ENCODE data around the gene ZGPAT. TPM values are rescaled to one million over a fixed set of nuclear protein-coding genes. Genes with fewer than 3 reads are reported as not detected.

ZGPAT gene
- total and polyA plus RNA-seq, 2 donors (not counting 3 experiments of a cell fraction or from before 2014, with no cell fraction given): 23.1 to 29.3 TPM

DNA sequence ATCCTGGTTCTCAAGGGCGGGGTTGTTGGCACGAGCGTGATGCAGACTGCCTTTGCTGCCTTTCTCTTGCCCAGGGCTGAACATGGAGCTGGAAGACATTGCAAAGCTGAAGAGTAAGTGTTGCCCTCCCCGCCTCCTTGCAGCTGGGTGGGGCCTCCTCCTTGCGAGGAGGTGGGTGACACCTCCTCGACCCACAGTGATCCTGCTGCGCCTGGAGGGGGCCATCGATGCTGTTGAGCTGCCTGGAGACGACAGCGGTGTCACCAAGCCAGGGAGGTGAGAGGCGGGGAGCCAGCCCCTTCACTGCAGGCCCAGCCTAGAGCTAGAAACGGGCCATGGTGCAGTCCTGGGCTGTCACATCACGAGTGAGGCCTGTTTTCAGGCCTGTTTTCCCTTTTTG lies 29.8 kb upstream of the ZGPAT start:
- Histone ChIP-seq H3K9me1 (replicated peaks; ENCODE audit: control insufficient read depth, extremely low read depth, insufficient read depth, low read length) (no peaks in the 10 kb centered on the region), H4K20me1 (replicated peaks; ENCODE audit: control insufficient read depth, extremely low read depth, insufficient read depth, low read length) (no peaks in the 10 kb centered on the region), H3K9me3 (replicated peaks; ENCODE audit: control insufficient read depth, insufficient read depth, low read length) (no peaks in the 10 kb centered on the region), H3K27ac (ENCODE audit: insufficient read depth, low read depth, low read length) (no peak overlapping the region), H2AFZ (ENCODE audit: low read depth, low read length) (no peak overlapping the region), H3K27me3 (ENCODE audit: control insufficient read depth in 2 of 2, insufficient read depth in 2 of 2, low read length in 2 of 2) (no peaks in the 10 kb centered on the region), H3K4me3 (replicated peaks in 1 of 3; ENCODE audit: insufficient read depth in 1 of 3, low read depth in 1 of 3, low read length in 3 of 3) (no peak overlapping the region), H3K4me2 (ENCODE audit: insufficient read depth, low read length) (no peak overlapping the region), H3K79me2 (ENCODE audit: control insufficient read depth, insufficient read depth, low read length) (no peaks in the 10 kb centered on the region), H3K4me1 (ENCODE audit: control insufficient read depth, extremely low read depth, insufficient read depth, low read length) (peaks cover 21% of the 10 kb centered on the region), H3K36me3 (ENCODE audit: control insufficient read depth in 2 of 2, extremely low read depth in 1 of 2, insufficient read depth in 2 of 2, low read length in 2 of 2) (peaks cover 0 to 12% of the 10 kb centered on the region in 2 experiments), H3K9ac (replicated peaks; ENCODE audit: extremely low read depth, insufficient read depth, low read length) (no peak overlapping the region)
- DNase-seq (ENCODE audit: low read depth, low spot score) (no peak), FAIRE-seq (no peak)
- TF ChIP-seq, protein P1, sequence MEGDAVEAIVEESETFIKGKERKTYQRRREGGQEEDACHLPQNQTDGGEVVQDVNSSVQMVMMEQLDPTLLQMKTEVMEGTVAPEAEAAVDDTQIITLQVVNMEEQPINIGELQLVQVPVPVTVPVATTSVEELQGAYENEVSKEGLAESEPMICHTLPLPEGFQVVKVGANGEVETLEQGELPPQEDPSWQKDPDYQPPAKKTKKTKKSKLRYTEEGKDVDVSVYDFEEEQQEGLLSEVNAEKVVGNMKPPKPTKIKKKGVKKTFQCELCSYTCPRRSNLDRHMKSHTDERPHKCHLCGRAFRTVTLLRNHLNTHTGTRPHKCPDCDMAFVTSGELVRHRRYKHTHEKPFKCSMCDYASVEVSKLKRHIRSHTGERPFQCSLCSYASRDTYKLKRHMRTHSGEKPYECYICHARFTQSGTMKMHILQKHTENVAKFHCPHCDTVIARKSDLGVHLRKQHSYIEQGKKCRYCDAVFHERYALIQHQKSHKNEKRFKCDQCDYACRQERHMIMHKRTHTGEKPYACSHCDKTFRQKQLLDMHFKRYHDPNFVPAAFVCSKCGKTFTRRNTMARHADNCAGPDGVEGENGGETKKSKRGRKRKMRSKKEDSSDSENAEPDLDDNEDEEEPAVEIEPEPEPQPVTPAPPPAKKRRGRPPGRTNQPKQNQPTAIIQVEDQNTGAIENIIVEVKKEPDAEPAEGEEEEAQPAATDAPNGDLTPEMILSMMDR (IDR thresholded peaks at IDR 0.05; ENCODE audit: extremely low read depth in 1 of 2, insufficient read depth in 1 of 2, low read depth in 1 of 2, low read length in 2 of 2): no peak
- TF ChIP-seq POLR2AphosphoS5 (IDR thresholded peaks at IDR 0.05; ENCODE audit: insufficient read depth, low read depth, low read length) (no peak), FOS (IDR thresholded peaks at IDR 0.05; ENCODE audit: borderline replicate concordance, insufficient read depth, low read length) (no peak), MYC (IDR thresholded peaks at IDR 0.05; ENCODE audit: low read depth, low read length) (no peak), POLR2A (IDR thresholded peaks at IDR 0.05; ENCODE audit: low read depth, low read length) (no peak), GATA2 (IDR thresholded peaks at IDR 0.05; ENCODE audit: insufficient read depth, insufficient read length, low read depth, low read length) (no peak), JUN (IDR thresholded peaks at IDR 0.05; ENCODE audit: borderline replicate concordance, insufficient read depth, insufficient read length, low read depth) (no peak), EZH2 (IDR thresholded peaks at IDR 0.05; ENCODE audit: borderline replicate concordance, low read depth, low read length, severe bottlenecking) (no peak)
- TF ChIP-seq, protein P2, sequence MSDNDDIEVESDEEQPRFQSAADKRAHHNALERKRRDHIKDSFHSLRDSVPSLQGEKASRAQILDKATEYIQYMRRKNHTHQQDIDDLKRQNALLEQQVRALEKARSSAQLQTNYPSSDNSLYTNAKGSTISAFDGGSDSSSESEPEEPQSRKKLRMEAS (IDR thresholded peaks at IDR 0.05; ENCODE audit: insufficient read depth, insufficient read length): no peak
- POLR2A ChIA-PET: no interaction called here
- CTCF ChIA-PET: no interaction called here
- intact Hi-C loops (cut with micrococcal nuclease) (no loop called here), dilution Hi-C loops (cut with MboI; ENCODE audit: extremely low pct_ligation_motif_present, low sequenced_read_pairs) (no loop called here)
- BruUV-seq (replicated peaks): no TSS peak
